PFSK-1 (cell line): ENCODE measurements around the gene TEX10.

ENCODE experiments used
- POLR2AphosphoS5 ChIP-seq: IDR thresholded peaks from 2 replicates; pipeline ENCODE4 v1.6.1; 2012; ENCODE audit warnings: low read depth, mild to moderate bottlenecking, control low read depth, low read length, moderate library complexity
- TAF1 ChIP-seq: IDR thresholded peaks from 2 replicates; pipeline ENCODE4 v1.6.1; 2012; ENCODE audit warnings: low read length, control low read depth, borderline replicate concordance; ENCODE audit not compliant: insufficient read depth

DNA sequence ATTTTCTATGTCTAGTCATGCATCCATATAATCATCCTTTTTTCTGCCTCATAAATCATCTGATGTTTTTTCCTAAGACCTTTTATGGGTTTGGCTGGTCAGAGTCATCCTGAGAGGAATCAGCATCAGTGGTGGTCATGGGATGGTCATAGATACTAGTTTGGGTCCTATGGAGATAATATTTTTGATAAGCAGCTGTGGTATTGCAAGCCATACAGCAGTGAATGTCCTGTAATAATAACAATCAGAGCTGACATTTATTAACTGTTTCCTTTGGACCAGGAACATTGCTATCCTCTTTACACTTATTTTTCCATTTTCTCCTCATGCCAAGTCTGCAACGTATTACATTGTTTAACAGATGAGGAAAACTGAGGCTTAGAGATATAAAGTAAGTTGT, 83.1 kb downstream of the TEX10 start:
- TF ChIP-seq TAF1 (no peak), POLR2AphosphoS5 (no peak)
